ENCODE data around the gene AAMP. TPM values are rescaled to one million over a fixed set of nuclear protein-coding genes. Genes with fewer than 3 reads are reported as not detected.
A peak's percentile ranks its signal among the peaks of the same experiment; 100 is the strongest.

The AAMP gene
- total RNA-seq, 2 donors from 2014 or later: 96.1 to 137 TPM

DNA sequence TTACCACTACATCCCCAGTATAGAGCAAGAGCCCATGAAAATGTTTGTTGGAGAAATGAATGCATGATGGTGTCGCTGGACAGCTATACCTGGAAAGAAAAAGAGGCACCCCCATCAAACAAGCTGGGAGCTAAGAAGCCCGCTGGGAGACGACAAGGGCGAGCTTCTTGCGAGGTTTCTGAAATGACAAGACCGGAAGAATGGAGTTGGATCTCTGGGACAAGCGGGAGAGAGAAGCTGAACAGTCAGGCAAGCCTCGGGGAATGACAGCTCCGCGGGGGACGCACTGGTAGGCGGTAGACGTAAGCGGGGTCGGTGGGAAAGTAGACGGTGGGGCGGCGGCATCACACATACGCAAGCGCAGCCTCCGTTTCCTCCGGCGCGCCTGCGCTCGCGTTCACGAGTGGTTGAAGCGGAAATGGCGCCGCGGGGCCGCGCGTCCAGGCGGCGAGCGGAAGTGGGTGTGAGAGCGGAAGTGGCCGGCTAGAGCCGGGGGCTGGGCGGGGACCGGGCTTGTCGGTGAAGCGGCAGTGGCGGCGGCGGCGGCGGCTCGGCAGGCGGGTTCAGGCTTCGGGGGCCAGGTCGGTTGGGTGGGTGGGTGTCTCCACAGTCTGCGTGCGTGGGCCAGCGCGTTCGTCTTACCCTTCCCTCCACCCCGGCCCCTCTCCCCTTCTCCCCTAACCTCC lies 53.1 kb downstream of the AAMP start, which contains the start of gene ARPC2:
TSS of gene ARPC2 (plus strand) at position 516 of the 686 bp plus-strand sequence. CDS start 282 bp downstream, outside the sequence.
- intact Hi-C loops (cut with DNase I): loop anchor here (5.0 kb wide), 1 partner anchor 45 kb away; the partner anchor contains the start of gene GPBAR1

DNA sequence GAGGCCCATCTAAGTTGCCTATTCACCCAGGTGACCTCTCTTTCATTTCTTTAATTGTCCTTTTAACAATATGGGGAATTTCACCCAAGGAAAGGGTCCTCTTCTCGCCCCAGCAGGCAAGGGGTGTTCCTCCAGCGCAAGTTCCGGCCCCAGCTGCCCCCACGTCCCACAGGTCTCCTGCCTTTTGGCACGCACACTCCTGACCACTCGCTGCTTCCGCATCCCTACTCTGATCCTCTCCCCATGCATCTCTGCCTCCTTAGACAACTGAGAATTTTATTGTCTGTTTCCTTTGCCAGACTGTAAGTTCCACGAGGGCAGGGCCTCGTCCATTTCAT lies 53.6 kb downstream of the AAMP start:
- Histone ChIP-seq H3K27me3 (no peaks in the 10 kb centered on the region), H3K4me3 (peak overlapping the region; percentile 82), H3K36me3 (no peaks in the 10 kb centered on the region), H3K9me3 (no peaks in the 10 kb centered on the region), H3K9ac (ENCODE audit: low read depth in 2 of 2, low read length in 2 of 2) (peak overlapping the region; percentile 75 to 77), H3K27ac (peak overlapping the region; percentile 94), H3K4me1 (peaks cover 15% of the 10 kb centered on the region)
- TF ChIP-seq, protein P1, sequence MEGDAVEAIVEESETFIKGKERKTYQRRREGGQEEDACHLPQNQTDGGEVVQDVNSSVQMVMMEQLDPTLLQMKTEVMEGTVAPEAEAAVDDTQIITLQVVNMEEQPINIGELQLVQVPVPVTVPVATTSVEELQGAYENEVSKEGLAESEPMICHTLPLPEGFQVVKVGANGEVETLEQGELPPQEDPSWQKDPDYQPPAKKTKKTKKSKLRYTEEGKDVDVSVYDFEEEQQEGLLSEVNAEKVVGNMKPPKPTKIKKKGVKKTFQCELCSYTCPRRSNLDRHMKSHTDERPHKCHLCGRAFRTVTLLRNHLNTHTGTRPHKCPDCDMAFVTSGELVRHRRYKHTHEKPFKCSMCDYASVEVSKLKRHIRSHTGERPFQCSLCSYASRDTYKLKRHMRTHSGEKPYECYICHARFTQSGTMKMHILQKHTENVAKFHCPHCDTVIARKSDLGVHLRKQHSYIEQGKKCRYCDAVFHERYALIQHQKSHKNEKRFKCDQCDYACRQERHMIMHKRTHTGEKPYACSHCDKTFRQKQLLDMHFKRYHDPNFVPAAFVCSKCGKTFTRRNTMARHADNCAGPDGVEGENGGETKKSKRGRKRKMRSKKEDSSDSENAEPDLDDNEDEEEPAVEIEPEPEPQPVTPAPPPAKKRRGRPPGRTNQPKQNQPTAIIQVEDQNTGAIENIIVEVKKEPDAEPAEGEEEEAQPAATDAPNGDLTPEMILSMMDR (IDR thresholded peaks at IDR 0.05): no peak
- DNase-seq: no peak
- intact Hi-C loops (cut with DNase I): loop anchor here (5.0 kb wide), 1 partner anchor 46 kb away; the partner anchor contains the start of gene GPBAR1

More for the DNA sequence above, 53.1 kb downstream of the AAMP start, which contains the start of gene ARPC2:
- no peaks in the 10 kb centered on the region for H3K9me3 ChIP-seq
- no peaks in the 10 kb centered on the region for H3K27me3 ChIP-seq
- peak within 1 kb of the TSS; percentile 94 for H3K27ac ChIP-seq
- TF ChIP-seq, protein P1 (IDR thresholded peaks at IDR 0.05): no peak
- peak within 1 kb of the TSS; percentile 82 for H3K4me3 ChIP-seq
- H3K36me3 ChIP-seq: no peaks in the 10 kb centered on the region
- peaks cover 20% of the 10 kb centered on the region for H3K4me1 ChIP-seq
- peak within 1 kb of the TSS; percentile 75 to 99 for H3K9ac ChIP-seq (ENCODE audit: low read depth in 2 of 2, low read length in 2 of 2)
- peak; percentile 96 for DNase-seq

Small RNAs within 50 kb of the gene (microRNA-seq; reads per million reads assigned to microRNA genes)
- gene MIR6513: 5.0 reads per million

Other genes starting within 250 kb of the AAMP start
- gene RUFY4, start 200.9 kb downstream of the AAMP start, total RNA-seq: not detected
- under 1 TPM; 0.07 to 0.35 TPM for gene CXCR2, start 144.1 kb downstream of the AAMP start, total RNA-seq
- gene CXCR1, start 103.2 kb downstream of the AAMP start, total RNA-seq: under 1 TPM in 1 of 2 donors, not detected in 1; 0.13 TPM
- 100 to 1,000 TPM; 282 to 346 TPM for gene ARPC2, start 52.9 kb downstream of the AAMP start, total RNA-seq
- 1 to 10 TPM; 1.1 to 1.3 TPM for gene GPBAR1, start 9.1 kb downstream of the AAMP start, total RNA-seq
- 100 to 1,000 TPM; 109 to 136 TPM for gene PNKD, start 382 bp upstream of the AAMP start, total RNA-seq
- gene TMBIM1, start 22.4 kb upstream of the AAMP start, total RNA-seq: 100 to 1,000 TPM; 273 to 375 TPM
- not detected for gene CATIP, start 86.7 kb upstream of the AAMP start, total RNA-seq
- 1 to 10 TPM; 1.1 to 1.8 TPM for gene SLC11A1, start 112.1 kb upstream of the AAMP start, total RNA-seq
- 100 to 1,000 TPM; 137 to 150 TPM for gene CTDSP1, start 129.7 kb upstream of the AAMP start, total RNA-seq
- 100 to 1,000 TPM; 545 to 634 TPM for gene VIL1, start 149.0 kb upstream of the AAMP start, total RNA-seq

Measured in colonic mucosa (tissue), 4 donors.